ENCODE results near the gene RASSF1.

DNA sequence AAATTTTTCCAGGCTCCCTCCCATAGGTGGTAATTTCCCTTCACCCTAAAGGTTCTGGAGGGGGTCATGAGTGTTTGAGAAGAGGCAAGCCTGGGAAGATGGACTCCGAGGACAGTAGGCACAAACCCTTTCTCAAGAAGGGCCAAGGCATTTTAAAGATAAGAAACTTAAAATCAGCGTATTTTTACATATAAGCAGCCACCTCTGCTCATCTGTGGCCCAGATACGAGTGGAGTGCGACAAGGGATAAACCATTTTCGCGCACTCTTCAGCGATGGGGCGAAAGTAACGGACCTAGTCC lies 539 bp downstream of the RASSF1 start:
- TF ChIP-seq YY1 (IDR thresholded peaks at IDR 0.05; ENCODE audit: low read depth, low read length) (no peak), SP1 (IDR thresholded peaks at IDR 0.05; ENCODE audit: low read depth, low read length) (no peak), POLR2A (IDR thresholded peaks at IDR 0.05; ENCODE audit: control extremely low read depth in 1 of 2, low read depth in 2 of 2, low read length in 2 of 2) (no peak), TAF7 (optimal IDR thresholded peaks at IDR 0.05; ENCODE audit: borderline replicate concordance, low read depth, low read length) (no peak), POLR2AphosphoS5 (IDR thresholded peaks at IDR 0.05; ENCODE audit: low read depth, low read length) (no peak), EZH2 (IDR thresholded peaks at IDR 0.05; ENCODE audit: low read depth, low read length, severe bottlenecking) (no peak), CTBP2 (IDR thresholded peaks at IDR 0.05; ENCODE audit: borderline replicate concordance, insufficient read depth, insufficient read length, low read length) (no peak), TEAD4 (IDR thresholded peaks at IDR 0.05; ENCODE audit: low read depth, low read length) (no peak), CEBPB (IDR thresholded peaks at IDR 0.05; ENCODE audit: low read depth, low read length) (no peak)
- TF ChIP-seq, protein P1, sequence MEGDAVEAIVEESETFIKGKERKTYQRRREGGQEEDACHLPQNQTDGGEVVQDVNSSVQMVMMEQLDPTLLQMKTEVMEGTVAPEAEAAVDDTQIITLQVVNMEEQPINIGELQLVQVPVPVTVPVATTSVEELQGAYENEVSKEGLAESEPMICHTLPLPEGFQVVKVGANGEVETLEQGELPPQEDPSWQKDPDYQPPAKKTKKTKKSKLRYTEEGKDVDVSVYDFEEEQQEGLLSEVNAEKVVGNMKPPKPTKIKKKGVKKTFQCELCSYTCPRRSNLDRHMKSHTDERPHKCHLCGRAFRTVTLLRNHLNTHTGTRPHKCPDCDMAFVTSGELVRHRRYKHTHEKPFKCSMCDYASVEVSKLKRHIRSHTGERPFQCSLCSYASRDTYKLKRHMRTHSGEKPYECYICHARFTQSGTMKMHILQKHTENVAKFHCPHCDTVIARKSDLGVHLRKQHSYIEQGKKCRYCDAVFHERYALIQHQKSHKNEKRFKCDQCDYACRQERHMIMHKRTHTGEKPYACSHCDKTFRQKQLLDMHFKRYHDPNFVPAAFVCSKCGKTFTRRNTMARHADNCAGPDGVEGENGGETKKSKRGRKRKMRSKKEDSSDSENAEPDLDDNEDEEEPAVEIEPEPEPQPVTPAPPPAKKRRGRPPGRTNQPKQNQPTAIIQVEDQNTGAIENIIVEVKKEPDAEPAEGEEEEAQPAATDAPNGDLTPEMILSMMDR (IDR thresholded peaks at IDR 0.05; ENCODE audit: control extremely low read depth in 1 of 3, insufficient read depth in 1 of 3, low read depth in 1 of 3, low read length in 3 of 3) = no peak
- TF ChIP-seq, protein P2, sequence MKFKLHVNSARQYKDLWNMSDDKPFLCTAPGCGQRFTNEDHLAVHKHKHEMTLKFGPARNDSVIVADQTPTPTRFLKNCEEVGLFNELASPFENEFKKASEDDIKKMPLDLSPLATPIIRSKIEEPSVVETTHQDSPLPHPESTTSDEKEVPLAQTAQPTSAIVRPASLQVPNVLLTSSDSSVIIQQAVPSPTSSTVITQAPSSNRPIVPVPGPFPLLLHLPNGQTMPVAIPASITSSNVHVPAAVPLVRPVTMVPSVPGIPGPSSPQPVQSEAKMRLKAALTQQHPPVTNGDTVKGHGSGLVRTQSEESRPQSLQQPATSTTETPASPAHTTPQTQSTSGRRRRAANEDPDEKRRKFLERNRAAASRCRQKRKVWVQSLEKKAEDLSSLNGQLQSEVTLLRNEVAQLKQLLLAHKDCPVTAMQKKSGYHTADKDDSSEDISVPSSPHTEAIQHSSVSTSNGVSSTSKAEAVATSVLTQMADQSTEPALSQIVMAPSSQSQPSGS (IDR thresholded peaks at IDR 0.05; ENCODE audit: low read length) = no peak

All from H1 (cell line).